H1 (cell line): ENCODE results near the gene EXD3. TPM values are rescaled to one million over a fixed set of nuclear protein-coding genes. Genes with fewer than 3 reads are reported as not detected.

Experiments used
- POU5F1 ChIP-seq: IDR thresholded peaks from 2 replicates; pipeline ENCODE4 v1.6.1; 2011; ENCODE audit warnings: low read depth, mild to moderate bottlenecking, low read length, moderate library complexity
- polyA plus RNA-seq, 7 experiments: library from polyadenylated mRNA; depleted of rRNA in 3 of 7; stranded (reverse) in 5 of 7; unstranded in 2 of 7; fragments of >200 nt in 5 of 7; fragments of 200-250 nt in 2 of 7; gene quantifications; 1 replicate in 5 of 7; 2 replicates in 1 of 7; 4 replicates in 1 of 7; pipeline versions ENCODE4 v1.2.1 to v1.2.3, GENCODE V29; 2011 to 2013; ENCODE audit warnings: missing spikeins in 2 of 7, mixed read lengths in 2 of 7
- total RNA-seq: library from RNA; stranded (reverse); fragmentation: NEBNext Ultra II Directional; extraction: Animal tissue kit (Norgen Biotek cat#: 25700); gene quantifications from 2 replicates; pipeline ENCODE4 v1.2.1, GENCODE V29; 2021

Gene EXD3
- total and polyA plus RNA-seq, 2 of the 8 experiments (the other 6 are each of a cell fraction or from before 2014, with no cell fraction given): 7.2 to 9.4 TPM

- TF ChIP-seq POU5F1: no peak
- TF ChIP-seq, all 59 proteins: peak for 0
These were observed 11.8 kb upstream of the EXD3 start (continued) for GRCh38 chr9:137434498-137435380.
